K562 (cell line): ENCODE data around the gene SPEG. TPM values are rescaled to one million over a fixed set of nuclear protein-coding genes. Genes with fewer than 3 reads are reported as not detected.

Source experiments
- HOMEZ ChIP-seq: fragments of 250-450 bp; sonication (Bioruptor Pico); IDR thresholded peaks from 2 replicates; pipeline ENCODE4 v1.4.0; 2020; ENCODE audit warnings: mild to moderate bottlenecking, moderate library complexity
- SIRT6 ChIP-seq: IDR thresholded peaks from one replicate; pipeline ENCODE4 v1.6.1; 2012; ENCODE audit warnings: low read depth, mild to moderate bottlenecking, control low read depth, inconsistent platforms, low read length, moderate library complexity
- ZNF217 ChIP-seq: sonication (generic); formaldehyde crosslinking; IDR thresholded peaks from 2 replicates; pipeline ENCODE4 v1.8.0; 2022; ENCODE audit warnings: mild to moderate bottlenecking, missing genetic modification reagents
- polyA plus RNA-seq, 8 experiments: library from polyadenylated mRNA; depleted of rRNA in 4 of 8; stranded (reverse) in 5 of 8; unstranded in 3 of 8; fragments of >200 nt; fragmentation: Nextera tagmentation in 2 of 8; fragmentation: Illumina TruSeq in 1 of 8; extraction: Ambion mirVana in 2 of 8; extraction: Trizol in 1 of 8; gene quantifications; 2 replicates each; pipeline versions ENCODE4 v1.2.1 to v1.2.3, GENCODE V29; 2011 to 2014; ENCODE audit warnings: inconsistent platforms in 1 of 8, missing spikeins in 1 of 8
- total RNA-seq, 7 experiments: library from RNA; depleted of rRNA in 6 of 7; stranded (reverse); fragments of >200 nt in 6 of 7; fragmentation: Illumina TruSeq in 2 of 7; extraction: Trizol in 2 of 7; gene quantifications; 2 replicates each; pipeline versions ENCODE4 v1.2.1 to v1.2.3, GENCODE V29; 2011 to 2021; ENCODE audit warnings: low replicate concordance in 1 of 7
- TF ChIP-seq, protein P1 (sequence below), 2 experiments: fragments of 450-650 bp; formaldehyde crosslinking in 1 of 2; IDR thresholded peaks; 2 replicates each; pipeline versions ENCODE4 v1.4.0 to v1.6.1; 2014 to 2020; ENCODE audit warnings: mild to moderate bottlenecking in 2 of 2, borderline replicate concordance in 1 of 2, low read depth in 1 of 2
- TF ChIP-seq, protein P2 (sequence below): fragments of 250-450 bp; sonication (Bioruptor Pico); IDR thresholded peaks from 2 replicates; pipeline ENCODE4 v1.8.0; 2021; ENCODE audit warnings: moderate library complexity, mild to moderate bottlenecking, inconsistent platforms
- TF ChIP-seq, protein P3 (sequence below): IDR thresholded peaks from 3 replicates; pipeline ENCODE4 v1.6.1; 2011; ENCODE audit warnings: borderline replicate concordance, mild to moderate bottlenecking, moderate library complexity; ENCODE audit not compliant: insufficient read length; ENCODE audit errors: extremely low read depth
- TF ChIP-seq, protein P4 (sequence below), 2 experiments: IDR thresholded peaks; 2 replicates each; pipeline ENCODE4 v1.6.1; 2011; ENCODE audit warnings: borderline replicate concordance in 1 of 2, control low read depth in 1 of 2, low read depth in 1 of 2, low read length in 1 of 2, mild to moderate bottlenecking in 1 of 2, mixed read lengths in 1 of 2, moderate library complexity in 1 of 2; ENCODE audit not compliant: insufficient read depth in 1 of 2, insufficient read length in 1 of 2, poor library complexity in 1 of 2, severe bottlenecking in 1 of 2; ENCODE audit errors: extremely low read depth in 1 of 2

Gene SPEG
- total and polyA plus RNA-seq, 9 of the 15 experiments (the other 6 are each of a cell fraction or from before 2014, with no cell fraction given), result 0.49 to 8.7 (median 3.0) TPM

DNA sequence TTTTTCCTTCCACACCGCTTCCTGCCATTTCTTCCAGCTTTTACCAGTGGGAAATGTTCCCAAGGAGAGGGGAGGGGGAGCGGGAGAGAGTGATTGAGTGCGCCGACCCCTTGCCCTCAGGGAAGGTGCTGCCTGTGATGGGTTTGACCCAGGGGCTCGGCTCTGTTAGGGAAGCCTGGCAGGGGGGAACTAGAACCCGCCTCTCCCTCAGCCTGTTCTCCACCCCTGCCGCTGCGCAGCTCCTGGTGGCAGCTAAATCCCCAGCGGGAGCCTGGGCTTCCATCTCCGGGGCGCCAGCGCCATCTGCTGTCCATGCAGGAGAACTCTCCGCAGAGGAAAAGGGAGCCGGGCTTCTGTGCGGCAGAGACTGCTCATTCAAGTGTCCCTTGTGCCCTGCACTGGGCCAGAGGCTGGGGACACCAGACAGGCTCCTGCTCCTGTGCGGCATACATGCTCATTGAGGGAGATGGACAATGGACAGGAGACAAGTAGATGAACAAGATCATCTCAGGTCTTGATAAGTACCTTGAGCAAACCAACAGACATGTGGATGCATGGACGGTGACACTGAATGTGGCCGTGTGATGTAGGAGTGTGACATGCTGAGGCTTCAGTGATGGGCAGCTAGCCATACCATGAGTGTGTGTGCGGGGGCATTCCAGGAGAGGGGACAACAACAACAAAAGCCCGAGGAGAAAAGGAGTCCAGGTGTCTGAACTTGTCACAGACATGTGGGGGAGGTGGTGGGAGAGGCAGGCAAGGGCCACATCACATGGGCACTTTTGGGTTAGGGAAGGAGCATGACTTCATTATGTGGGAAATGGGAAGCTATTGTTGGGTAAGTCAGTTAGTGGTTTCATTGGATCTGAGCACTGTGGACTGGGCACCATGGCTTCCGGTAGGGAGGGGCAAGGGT lies 95.7 kb downstream of the SPEG start (continued):
- no peak for TF ChIP-seq SIRT6
- TF ChIP-seq, protein P1, sequence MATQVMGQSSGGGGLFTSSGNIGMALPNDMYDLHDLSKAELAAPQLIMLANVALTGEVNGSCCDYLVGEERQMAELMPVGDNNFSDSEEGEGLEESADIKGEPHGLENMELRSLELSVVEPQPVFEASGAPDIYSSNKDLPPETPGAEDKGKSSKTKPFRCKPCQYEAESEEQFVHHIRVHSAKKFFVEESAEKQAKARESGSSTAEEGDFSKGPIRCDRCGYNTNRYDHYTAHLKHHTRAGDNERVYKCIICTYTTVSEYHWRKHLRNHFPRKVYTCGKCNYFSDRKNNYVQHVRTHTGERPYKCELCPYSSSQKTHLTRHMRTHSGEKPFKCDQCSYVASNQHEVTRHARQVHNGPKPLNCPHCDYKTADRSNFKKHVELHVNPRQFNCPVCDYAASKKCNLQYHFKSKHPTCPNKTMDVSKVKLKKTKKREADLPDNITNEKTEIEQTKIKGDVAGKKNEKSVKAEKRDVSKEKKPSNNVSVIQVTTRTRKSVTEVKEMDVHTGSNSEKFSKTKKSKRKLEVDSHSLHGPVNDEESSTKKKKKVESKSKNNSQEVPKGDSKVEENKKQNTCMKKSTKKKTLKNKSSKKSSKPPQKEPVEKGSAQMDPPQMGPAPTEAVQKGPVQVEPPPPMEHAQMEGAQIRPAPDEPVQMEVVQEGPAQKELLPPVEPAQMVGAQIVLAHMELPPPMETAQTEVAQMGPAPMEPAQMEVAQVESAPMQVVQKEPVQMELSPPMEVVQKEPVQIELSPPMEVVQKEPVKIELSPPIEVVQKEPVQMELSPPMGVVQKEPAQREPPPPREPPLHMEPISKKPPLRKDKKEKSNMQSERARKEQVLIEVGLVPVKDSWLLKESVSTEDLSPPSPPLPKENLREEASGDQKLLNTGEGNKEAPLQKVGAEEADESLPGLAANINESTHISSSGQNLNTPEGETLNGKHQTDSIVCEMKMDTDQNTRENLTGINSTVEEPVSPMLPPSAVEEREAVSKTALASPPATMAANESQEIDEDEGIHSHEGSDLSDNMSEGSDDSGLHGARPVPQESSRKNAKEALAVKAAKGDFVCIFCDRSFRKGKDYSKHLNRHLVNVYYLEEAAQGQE (IDR thresholded peaks at IDR 0.05; ENCODE audit: borderline replicate concordance), result peak; percentile 95
- TF ChIP-seq, protein P1 (CRISPR knock-in tag; IDR thresholded peaks at IDR 0.05; ENCODE audit: low read depth), result peak; percentile 47; the same call in 1 of the 2 replicates
- TF ChIP-seq, protein P2, sequence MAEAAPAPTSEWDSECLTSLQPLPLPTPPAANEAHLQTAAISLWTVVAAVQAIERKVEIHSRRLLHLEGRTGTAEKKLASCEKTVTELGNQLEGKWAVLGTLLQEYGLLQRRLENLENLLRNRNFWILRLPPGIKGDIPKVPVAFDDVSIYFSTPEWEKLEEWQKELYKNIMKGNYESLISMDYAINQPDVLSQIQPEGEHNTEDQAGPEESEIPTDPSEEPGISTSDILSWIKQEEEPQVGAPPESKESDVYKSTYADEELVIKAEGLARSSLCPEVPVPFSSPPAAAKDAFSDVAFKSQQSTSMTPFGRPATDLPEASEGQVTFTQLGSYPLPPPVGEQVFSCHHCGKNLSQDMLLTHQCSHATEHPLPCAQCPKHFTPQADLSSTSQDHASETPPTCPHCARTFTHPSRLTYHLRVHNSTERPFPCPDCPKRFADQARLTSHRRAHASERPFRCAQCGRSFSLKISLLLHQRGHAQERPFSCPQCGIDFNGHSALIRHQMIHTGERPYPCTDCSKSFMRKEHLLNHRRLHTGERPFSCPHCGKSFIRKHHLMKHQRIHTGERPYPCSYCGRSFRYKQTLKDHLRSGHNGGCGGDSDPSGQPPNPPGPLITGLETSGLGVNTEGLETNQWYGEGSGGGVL (CRISPR knock-in tag), result no peak
- TF ChIP-seq ZNF217 (CRISPR knock-in tag), result no peak
- TF ChIP-seq, protein P3, sequence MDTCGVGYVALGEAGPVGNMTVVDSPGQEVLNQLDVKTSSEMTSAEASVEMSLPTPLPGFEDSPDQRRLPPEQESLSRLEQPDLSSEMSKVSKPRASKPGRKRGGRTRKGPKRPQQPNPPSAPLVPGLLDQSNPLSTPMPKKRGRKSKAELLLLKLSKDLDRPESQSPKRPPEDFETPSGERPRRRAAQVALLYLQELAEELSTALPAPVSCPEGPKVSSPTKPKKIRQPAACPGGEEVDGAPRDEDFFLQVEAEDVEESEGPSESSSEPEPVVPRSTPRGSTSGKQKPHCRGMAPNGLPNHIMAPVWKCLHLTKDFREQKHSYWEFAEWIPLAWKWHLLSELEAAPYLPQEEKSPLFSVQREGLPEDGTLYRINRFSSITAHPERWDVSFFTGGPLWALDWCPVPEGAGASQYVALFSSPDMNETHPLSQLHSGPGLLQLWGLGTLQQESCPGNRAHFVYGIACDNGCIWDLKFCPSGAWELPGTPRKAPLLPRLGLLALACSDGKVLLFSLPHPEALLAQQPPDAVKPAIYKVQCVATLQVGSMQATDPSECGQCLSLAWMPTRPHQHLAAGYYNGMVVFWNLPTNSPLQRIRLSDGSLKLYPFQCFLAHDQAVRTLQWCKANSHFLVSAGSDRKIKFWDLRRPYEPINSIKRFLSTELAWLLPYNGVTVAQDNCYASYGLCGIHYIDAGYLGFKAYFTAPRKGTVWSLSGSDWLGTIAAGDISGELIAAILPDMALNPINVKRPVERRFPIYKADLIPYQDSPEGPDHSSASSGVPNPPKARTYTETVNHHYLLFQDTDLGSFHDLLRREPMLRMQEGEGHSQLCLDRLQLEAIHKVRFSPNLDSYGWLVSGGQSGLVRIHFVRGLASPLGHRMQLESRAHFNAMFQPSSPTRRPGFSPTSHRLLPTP, result no peak
- TF ChIP-seq, protein P4, sequence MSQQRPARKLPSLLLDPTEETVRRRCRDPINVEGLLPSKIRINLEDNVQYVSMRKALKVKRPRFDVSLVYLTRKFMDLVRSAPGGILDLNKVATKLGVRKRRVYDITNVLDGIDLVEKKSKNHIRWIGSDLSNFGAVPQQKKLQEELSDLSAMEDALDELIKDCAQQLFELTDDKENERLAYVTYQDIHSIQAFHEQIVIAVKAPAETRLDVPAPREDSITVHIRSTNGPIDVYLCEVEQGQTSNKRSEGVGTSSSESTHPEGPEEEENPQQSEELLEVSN (IDR thresholded peaks at IDR 0.05; ENCODE audit: borderline replicate concordance in 1 of 2, extremely low read depth in 1 of 2, insufficient read depth in 1 of 2, insufficient read length in 1 of 2, low read depth in 1 of 2, low read length in 1 of 2, poor library complexity in 1 of 2, severe bottlenecking in 1 of 2), result no peak
- TF ChIP-seq HOMEZ, result no peak
